Measurements from ENCODE around the gene ATP6V0C.

- TF ChIP-seq CTCF (IDR thresholded peaks at IDR 0.05) (no peak), EP300 (IDR thresholded peaks at IDR 0.05) (no peak)
These were observed 13.8 kb upstream of the ATP6V0C start for GRCh38 chr16:2499890-2500429.

Measured in ovary (tissue), 3 donors.